Activated effector memory CD4-positive, alpha-beta T cell treated with Interleukin-2 at 50 U/mL for 16 hours (primary cell): ENCODE data around the gene NUB1.

ENCODE experiments used
- DNase-seq: peaks from one replicate; pipeline ENCODE4 v3.0.0-alpha.2; 2020

The NUB1 gene

DNA sequence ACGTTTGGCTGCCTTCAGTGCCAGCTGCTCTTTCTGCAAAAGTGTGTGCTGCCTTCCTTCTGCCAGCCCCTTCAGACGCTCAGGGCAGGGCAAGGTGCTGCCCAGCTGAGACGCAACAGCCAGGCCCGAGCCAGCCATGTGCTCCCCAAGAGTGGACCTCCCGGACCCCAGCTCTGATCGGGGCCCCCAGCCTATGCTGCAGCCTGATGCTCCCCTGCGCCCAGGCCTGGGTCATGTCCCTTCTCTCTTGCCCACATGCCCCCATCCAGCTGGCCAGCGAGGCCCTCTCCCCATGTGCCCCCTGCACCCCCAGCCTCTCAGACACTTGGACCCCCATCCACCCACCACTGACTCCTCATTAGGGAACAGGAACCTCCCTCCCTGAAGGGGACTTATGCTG lies 50.4 kb downstream of the NUB1 start:
- no peak for DNase-seq

DNA sequence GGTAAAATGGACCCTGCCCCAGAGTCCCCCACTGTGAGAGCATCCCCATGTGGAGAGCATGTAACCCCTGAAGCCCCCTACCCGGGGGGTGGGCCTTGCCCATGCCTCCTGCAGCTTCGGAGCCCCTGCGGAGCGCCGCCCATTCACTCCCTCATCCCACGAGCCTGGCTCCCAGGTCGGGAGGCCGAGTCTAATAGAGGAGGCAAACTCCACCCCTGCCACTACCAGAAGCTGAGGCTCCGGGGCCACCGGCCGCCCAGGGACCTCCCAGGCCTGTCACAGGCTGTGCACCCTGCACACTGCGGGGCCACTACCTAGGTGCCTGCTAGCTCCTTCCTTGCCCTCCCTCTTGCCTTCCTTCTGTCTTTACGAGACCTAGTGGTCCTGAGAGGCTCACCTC lies 50.8 kb downstream of the NUB1 start:
- DNase-seq, result no peak

DNA sequence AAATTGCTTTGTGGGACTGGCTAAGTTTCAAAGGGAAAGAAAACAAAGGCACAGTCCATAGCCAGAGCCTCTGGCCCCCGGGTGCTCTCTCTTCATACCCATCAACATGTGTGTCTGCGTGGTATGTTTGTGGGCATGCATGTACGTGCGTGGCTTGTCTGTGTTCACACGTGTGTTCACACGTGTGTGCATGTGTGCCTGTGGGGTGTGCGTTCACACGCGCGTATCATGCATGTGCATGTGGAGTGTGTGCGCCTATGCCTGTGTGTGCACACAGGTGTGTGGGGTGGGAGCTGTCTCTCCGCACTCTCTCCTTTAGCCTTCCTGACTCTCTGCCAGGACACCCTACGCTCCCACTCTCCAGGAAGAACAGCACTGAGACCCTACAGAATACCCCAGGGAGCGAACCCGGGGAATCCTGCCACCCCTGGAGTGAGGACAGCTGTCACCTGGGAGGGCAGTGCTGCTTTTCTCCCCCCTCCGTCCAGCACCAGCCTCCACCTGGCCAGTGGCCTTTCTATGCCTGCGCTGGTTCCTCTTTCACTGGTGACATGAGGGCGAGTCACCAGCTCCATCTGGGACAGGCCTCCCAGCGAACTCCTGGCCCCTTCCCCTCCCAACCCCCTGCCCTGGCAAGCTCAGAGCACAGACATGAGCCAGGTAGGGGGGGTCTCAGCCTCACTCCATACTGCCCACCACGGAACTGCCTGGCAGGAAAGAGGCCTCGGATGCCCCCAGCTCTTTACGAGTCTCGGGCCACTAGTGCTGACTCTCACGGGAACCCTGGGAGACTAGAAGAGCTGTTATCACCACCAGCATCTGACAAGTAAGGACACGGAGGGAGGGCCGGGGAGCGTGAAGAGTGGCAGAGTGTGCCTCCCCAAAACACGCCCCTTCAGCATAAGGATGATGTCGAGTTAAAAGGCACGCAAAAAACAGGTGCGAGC lies 51.7 kb downstream of the NUB1 start:
- no peak for DNase-seq

DNA sequence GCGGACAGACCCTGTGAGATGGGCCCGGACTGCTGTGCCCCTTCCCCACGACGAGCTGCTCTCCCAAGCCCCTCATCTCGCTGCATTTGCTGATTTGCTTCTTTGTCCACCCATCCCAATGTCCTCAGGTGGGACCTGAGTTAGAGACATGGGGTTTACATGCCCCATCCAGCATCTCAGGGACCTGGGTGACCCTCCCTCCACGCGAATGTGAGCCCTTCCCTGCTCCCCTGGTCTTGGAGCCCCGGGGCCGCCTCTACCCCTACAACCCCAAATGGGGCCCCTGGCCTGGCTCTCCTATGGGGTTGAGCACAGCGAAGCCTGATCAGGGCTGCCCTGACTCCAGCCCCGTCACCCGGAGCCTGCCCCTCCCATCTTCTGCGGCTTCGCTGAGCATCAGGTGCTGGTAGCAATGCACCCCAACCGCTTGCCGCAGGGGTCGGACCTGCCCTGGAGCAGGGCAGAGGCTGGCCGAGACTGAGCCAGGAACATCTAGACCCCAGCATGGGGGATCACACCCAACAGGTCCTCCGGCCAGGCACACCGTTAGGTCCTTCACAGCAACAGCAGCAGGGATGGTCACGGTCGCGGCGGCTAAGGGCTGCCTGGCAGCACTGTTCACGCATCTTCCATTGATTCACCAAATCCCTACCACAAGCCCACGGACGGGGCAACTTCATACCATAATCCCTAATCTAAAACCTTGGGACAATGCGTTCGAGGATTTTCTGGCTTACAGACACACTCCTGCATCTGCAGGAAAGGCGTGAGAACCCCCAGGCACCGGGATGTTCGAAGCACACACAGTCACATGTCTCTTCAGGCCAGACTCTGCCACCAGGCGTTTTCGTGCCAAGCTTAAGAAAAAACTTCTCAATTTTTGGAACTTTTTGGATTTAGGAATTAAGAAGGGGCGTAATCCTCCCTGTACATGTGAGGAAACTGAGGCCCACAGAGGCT lies 52.7 kb downstream of the NUB1 start:
- no peak for DNase-seq

DNA sequence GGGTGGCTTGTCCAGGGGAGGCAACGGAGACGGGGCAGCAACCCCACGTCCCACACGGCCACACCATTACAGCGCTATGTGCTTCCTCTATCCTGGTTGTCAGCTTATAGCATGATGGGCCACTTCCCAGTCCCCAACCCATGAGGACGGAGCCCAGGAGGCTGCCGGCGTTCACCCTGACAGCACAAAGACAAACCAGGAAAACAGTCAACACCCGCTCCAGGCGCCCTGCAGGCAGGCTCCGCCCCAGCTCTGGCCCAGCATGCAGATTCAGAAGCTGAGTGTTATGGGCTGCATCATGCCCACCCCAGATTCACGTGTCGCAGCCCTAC lies 53.4 kb downstream of the NUB1 start:
- DNase-seq, result no peak

DNA sequence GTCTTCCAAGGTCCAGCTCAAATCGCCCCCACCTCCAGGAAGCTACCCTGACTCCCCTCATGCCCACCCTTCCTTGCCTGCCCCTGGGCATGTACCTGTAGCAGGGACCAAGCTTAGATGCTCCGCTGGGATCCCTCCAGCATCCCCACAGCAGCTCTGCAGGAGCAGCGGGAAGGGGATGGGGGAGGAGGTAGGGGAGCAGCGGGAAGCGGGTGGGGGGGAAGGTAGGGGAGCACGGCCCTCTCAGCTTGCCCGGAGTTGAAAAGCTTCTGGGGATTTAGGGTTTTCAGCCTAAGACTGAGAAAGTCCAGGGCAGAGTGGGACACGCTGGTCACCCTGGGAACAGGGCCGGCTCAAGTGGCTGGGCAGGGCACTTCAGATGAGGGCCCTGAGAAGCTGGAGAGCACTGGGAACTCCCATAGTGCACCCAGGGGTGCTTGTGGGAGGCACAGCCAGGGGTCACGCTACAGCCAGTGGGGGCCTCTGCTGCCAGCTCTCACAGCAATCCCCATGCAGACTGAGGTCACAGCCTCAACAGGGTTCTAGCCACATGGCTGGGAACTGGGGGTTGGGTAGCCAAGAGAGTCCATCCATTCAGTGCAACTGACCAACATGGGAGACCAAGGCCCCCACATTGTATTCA lies 54.8 kb downstream of the NUB1 start:
- no peak for DNase-seq

DNA sequence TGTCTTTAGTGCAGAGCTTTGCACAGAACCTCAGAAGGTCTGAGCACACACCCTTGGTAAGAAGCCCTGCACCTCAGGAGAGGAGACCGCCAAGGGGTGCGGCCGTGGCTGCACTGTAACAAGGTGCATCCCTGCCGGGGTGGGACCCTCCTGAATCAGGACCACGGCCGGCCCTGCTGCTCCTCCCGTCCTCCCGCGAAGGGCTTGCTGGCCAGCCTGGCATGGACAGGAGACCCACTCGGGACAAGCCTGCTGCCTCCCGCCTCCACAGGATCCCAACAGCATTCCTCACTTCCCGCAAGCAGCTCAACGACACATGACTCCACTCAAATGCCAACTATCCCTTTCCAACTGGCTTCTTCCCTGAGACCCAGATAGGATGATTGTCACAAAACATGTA lies 55.4 kb downstream of the NUB1 start:
- DNase-seq, result no peak

DNA sequence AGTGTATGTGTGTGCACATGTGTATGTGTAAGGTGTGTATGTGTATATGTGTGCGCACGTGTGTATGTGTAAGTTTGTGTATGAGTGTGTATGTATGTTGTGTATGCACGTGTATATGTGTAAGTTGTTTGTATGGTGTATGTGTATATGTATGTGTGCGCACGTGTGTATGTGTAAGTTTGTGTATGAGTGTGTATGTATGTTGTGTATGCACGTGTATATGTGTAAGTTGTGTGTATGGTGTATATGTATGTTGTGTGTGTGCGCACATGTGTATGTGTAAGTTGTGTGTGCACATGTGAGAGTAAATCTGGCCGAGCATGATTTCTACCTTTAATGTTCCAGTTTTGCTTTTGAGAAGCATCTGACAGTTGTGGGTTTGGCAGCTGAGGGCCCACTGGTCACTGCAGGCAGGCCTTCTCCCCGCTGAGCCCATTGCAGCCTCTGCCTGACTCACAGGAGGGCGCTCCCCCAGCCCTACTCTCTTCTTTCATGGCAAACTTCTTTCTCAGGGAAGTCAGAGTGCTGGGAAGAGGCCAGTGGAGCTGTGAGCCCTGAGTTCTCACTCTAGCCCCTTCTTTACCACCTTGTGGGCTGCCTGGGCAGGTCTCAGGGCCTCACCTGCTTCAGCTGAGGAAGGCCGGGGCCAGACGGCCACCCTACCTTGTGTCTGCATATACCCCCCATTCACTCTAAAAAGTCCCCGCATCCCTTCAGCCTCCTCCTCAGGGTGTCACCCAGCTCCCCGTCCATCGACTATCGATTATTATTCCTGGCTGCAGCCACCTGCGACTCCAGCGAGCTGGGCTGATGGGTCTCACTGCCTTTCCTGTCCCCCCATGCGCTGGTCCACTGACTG lies 57.1 kb downstream of the NUB1 start:
- DNase-seq, result no peak

DNA sequence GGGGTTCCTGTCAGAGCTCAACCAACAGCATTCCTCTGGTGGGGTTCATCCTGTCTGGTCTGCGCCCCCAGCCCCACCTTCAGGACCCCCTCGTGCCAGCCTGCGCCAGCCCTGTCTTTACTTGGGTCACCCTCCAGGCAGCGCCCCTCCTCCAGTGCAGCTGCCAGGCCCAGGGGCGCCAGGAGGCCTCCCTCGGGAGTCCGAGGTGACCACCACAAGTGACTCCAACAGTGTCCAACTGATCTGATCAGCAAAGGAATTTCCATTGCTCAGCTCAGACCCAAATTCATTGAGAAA lies 57.6 kb downstream of the NUB1 start:
- DNase-seq, result no peak

DNA sequence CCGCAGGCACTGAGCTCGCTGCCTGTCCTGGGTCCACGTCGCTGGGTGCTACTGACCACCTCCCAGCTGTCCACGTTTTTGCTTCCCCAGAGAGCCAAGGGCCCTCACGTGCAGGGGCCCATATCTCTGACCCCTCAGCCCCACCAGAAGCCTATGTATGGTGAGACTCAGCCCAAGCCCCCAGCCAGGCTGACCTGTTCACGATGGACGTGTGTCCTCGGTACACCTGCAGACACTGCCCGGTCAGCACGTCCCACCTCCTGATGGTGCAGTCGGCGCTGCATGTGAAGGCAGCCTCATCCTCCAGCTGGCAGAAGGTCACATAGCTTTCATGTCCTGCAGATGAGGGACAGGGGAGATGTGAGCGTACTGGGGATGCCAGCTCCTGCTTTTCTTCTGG lies 58.3 kb downstream of the NUB1 start:
- no peak for DNase-seq

DNA sequence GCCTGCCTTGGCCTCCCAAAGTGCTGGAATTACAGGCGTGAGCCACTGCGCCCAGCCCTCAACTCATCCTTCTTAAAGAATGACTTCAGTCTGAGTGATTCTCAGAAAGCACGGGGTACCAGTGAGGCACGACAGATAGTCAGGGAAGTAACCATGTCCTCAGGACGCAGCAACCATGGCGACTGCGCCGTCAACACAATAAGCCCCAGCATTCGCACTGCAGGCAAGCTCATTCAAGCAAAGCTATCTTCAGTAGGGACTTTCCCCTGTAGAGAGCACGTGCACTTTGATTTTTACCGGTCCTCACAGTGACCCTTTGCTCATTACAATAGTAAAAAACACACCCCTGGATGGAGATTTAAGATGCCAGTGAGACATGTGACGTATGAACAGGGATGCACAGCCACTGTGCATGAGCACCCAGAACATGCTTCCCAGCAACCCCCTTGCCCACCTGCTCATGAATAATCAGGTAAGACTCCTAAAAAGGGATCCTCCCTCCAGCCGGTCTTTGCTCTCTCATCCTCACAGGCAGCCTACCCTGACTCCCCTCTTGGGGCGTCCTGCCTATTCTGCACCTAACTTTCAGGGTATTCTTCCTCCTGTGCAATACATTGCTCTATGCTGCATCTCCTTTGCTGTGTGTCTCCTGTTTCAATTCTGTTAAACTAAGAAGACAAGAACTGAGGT lies 59.2 kb downstream of the NUB1 start:
- no peak for DNase-seq

DNA sequence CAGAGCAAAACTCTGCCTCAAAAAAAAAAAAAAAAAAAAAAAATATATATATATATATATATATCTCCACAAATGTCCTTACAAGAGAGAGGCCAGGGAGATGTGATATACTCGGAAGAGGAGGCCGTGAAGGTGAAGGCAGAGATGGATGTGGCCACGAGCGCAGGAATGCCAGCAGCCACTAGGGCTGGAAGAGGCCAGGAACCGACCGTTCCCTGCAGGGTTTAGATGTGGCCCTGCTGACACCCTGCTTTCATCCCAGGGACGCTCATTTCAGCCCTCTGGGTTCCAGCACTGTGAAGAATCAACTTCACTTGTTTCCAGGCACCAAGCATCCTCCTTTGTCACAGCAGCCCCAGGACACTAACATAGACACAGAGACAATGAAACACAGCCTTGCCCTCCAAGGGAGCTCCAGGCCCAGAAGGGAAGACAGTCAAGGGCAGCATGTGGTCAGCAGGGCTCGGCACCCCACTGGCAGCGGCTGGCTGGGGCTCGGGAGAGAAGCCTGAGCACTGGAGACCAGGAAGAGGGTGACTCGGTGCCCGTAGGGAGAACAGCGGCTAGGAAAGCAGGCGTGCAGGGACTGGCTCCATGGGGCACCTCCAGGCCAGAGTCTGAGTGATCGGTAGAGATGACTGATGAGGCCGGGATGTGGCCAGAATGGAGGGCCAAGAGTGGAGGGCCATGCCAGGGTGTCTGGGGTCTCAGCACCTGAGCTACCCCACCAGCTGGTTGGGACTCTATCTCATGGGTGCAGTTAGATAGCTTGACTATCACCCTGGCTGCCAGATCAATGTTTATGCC lies 60.6 kb downstream of the NUB1 start:
- DNase-seq, result no peak

DNA sequence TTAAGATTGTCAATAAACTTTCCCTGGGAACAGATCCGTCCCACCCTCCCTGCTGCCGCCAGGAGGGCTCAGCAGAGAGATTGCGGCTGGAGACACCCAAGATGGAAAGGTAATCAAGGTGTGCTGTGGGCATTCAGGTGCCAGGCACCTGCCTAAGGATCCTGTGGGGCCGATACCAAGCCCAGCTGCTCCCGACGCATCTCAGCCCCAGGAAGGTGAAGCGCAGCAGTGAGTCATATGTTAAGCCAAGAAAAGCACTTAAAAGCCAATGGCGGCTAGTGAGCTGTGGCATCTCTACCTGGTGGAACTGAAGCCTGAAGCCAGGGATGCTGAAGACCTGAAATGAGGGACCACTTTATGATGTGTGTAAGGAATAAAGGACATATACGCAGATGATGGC lies 62.2 kb downstream of the NUB1 start:
- DNase-seq, result no peak

DNA sequence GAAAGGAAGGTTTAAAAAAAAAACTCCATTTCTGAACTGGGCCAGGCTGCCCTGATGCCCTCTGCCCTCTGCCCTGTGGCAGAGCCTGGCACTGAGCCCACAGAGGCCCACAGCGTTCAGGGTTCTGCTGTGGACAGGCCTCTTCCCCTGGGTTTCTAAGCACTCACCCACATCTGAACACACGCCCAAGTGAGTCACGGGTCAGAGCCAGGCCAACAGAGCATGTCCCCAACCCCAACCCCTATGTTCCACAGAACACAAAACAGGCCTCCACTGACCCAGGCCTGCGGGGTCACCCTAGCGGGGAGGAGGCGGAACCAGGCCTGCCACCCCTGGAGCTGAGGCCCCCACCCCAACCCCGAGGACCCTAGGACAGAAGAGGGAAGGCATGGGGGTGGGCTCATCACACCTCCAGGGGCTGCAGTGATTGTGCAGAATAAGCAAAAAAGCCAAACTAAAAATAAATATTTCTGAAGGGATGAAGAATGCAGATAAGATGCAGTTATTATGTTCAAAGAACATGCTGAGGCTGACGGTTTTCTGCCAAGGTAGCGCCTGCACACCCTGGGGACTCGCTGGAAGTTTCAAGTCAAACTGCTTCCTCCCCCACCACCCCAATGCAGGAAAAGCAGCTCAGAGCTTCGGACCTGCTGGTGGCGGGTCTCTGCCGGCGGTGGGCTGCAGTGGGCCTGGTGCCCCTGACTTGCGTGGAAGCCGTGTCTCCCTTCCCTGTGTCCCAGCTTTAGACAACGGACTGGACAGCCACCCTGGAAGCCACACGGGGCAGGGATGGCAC lies 62.8 kb downstream of the NUB1 start:
- peak; percentile 12 for DNase-seq

DNA sequence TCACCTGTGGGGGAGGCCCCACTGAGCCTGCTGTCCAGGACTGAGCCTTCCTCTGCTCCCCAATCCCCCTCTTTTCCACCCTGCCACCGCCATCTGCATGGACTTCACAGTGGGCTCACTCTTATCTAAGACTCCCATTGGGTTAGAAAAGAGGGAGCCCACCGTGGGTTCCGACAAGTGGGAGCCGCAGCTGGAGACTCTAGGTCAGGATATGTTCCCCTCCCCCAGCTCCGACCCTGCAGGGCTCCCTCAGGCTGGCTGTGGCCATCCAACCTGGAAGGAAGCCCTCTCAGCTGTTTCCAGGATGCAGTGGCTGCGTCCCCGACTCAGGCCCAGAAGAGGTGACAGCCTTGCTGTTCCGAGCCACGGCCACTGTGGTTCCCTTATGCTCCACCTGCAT lies 63.4 kb downstream of the NUB1 start:
- no peak for DNase-seq

DNA sequence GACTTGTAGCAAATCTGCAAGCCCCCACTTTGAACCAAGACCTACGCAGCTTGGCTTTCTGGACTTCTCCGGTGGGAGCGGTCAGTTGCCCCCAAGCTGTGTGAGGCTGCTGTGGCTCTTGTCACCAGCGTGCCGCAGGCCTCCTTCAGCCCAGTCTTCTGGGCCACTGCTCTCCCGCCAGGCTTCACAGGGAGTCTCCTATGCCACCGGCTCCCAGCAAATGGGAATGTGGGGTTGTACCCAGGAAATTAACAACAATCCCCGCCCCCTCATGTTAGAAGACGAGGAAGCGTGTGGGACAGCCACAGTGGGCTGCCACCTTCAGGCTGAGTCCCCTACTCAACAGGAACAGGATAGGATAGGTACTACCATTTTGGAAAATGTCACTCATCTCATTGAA lies 64.0 kb downstream of the NUB1 start:
- DNase-seq, result no peak

DNA sequence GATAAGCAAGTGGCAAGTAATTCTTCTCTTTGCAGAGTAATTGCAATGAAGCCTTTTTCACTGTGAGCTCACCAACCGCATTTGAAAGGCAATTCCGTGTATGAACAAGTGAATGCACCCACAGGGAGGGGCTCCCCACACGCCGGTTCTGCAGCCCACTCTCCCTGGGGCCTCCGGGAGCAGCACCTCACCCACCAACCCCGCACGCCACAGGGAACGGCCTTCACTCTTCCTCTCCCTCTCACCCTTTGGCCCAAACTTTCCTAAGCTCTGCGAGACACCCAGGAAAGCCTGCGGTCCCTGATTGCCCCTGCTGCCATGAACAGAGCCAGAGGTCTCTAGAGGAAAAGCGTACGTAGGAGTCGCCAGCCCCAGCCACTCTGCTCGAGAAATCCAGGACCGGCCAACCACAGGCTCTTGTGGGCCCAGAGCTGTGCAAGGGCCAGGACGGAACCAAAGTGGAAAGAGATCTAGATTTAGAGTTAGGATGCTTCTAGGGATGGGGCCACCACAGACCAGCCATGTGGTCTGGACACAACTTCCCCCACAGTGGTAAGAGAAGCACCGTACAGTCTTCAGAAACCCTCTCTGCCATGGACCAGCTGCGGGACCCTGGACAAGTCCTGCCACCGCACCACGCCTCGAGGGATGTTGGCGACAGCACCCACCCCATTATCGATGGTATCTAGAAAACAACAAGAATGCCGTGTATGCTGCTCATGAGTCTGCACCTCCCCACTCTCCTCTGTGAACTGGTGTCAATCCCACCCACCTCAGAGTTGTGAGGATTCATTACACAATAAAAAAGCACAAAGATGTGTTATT lies 64.7 kb downstream of the NUB1 start:
- DNase-seq, result no peak

DNA sequence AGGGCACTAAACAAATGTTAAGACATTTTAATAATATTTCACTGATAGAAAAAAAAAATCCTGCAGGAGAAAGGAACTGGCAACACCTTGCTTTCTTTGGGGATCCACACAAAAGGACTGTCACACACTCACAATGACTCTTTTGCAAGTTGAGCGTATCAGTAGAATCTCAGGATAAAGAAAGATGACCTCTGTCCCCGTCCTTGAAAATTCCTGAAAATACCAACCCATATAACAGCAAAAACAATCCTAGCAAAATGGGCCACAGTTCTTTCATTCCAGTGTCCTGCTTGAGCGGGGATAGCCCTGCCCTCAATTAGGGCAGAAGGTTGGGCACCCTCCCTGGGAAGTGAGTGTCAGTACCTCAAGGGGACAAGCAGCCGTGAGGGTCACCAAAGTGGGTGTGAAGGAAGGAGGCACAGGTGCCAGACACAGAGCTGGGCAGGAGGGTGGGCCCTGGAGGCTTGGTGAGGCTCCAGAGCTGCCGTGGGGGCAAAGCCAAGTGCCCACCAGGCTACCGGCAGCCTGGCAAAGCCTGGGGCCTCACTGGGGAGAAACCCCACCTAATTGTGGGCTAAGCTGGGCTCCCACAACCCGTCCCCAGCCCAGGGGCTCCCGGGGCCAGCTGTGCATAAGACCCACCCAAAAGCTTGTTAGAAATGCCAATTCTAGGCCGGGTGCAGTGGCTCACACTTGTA lies 65.4 kb downstream of the NUB1 start:
- DNase-seq, result no peak

DNA sequence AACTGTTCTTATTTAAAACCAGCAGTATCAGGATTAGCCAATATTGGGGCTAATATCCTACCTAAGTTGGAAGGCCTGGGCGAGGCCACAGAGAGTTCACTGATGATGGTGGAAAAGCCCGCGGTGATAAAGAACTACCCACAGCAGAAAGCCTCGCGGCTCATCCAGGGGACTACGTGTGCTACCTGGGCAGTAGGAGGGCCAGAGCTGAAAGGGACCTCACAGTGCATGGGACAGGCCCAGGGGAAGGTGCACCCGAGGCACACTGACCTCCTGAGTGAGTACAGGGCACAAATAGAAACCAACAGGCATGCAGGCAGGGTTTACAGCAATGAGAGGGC lies 66.9 kb downstream of the NUB1 start:
- no peak for DNase-seq
